ENCODE data around the gene ACVR2A. TPM values are rescaled to one million over a fixed set of nuclear protein-coding genes. Genes with fewer than 3 reads are reported as not detected.

Gene ACVR2A
- total RNA-seq, 1 donor from 2014 or later, result 10.0 TPM

- H3K4me3 ChIP-seq (ENCODE audit: low read depth, low read length), result no peak overlapping the region
- no peaks in the 10 kb centered on the region for H3K27me3 ChIP-seq (ENCODE audit: control insufficient read depth, insufficient read depth, low read length)
- no peak for TF ChIP-seq CTCF (IDR thresholded peaks at IDR 0.05; ENCODE audit: insufficient read depth, low read length, severe bottlenecking)
- no peaks in the 10 kb centered on the region for H3K36me3 ChIP-seq (ENCODE audit: control insufficient read depth, insufficient read depth, low read length)
- DNase-seq (ENCODE audit: low read depth), result no peak
- no peak for FAIRE-seq
Measured at GRCh38 chr2:147916723-147917122, 71.9 kb downstream of the ACVR2A start.

- H3K27me3 ChIP-seq (ENCODE audit: control insufficient read depth, insufficient read depth, low read length), result no peaks in the 10 kb centered on the region
- no peak for DNase-seq (ENCODE audit: low read depth)
- TF ChIP-seq CTCF (IDR thresholded peaks at IDR 0.05; ENCODE audit: insufficient read depth, low read length, severe bottlenecking), result no peak
- FAIRE-seq, result no peak
- H3K4me3 ChIP-seq (ENCODE audit: low read depth, low read length), result no peak overlapping the region
- H3K36me3 ChIP-seq (ENCODE audit: control insufficient read depth, insufficient read depth, low read length), result no peaks in the 10 kb centered on the region
Measured at GRCh38 chr2:147917161-147917560, 72.3 kb downstream of the ACVR2A start.

- no peak for FAIRE-seq
- DNase-seq (ENCODE audit: low read depth), result no peak
- Histone ChIP-seq H3K4me3 (ENCODE audit: low read depth, low read length) (no peak overlapping the region), H3K36me3 (ENCODE audit: control insufficient read depth, insufficient read depth, low read length) (peaks cover 2% of the 10 kb centered on the region), H3K27me3 (ENCODE audit: control insufficient read depth, insufficient read depth, low read length) (no peaks in the 10 kb centered on the region)
- TF ChIP-seq CTCF (IDR thresholded peaks at IDR 0.05; ENCODE audit: insufficient read depth, low read length, severe bottlenecking), result no peak
Measured at GRCh38 chr2:147923846-147924245, 79.0 kb downstream of the ACVR2A start.

GRCh38 chr2:147924647-147925046 is 79.8 kb downstream of the ACVR2A start:
- Histone ChIP-seq H3K27me3 (ENCODE audit: control insufficient read depth, insufficient read depth, low read length) (no peaks in the 10 kb centered on the region), H3K36me3 (ENCODE audit: control insufficient read depth, insufficient read depth, low read length) (peaks cover 2% of the 10 kb centered on the region), H3K4me3 (ENCODE audit: low read depth, low read length) (no peak overlapping the region)
- DNase-seq (ENCODE audit: low read depth), result no peak
- no peak for FAIRE-seq
- no peak for TF ChIP-seq CTCF (IDR thresholded peaks at IDR 0.05; ENCODE audit: insufficient read depth, low read length, severe bottlenecking)

GRCh38 chr2:147925886-147926285 is 81.1 kb downstream of the ACVR2A start:
- DNase-seq (ENCODE audit: low read depth) (no peak), FAIRE-seq (no peak)
- Histone ChIP-seq H3K4me3 (ENCODE audit: low read depth, low read length) (no peak overlapping the region), H3K27me3 (ENCODE audit: control insufficient read depth, insufficient read depth, low read length) (no peaks in the 10 kb centered on the region), H3K36me3 (ENCODE audit: control insufficient read depth, insufficient read depth, low read length) (peaks cover 2% of the 10 kb centered on the region)
- no peak for TF ChIP-seq CTCF (IDR thresholded peaks at IDR 0.05; ENCODE audit: insufficient read depth, low read length, severe bottlenecking)

GRCh38 chr2:147927053-147927588 is 82.3 kb downstream of the ACVR2A start:
- DNase-seq (ENCODE audit: low read depth) (no peak), FAIRE-seq (no peak)
- peaks cover 2% of the 10 kb centered on the region for H3K36me3 ChIP-seq (ENCODE audit: control insufficient read depth, insufficient read depth, low read length)

More at GRCh38 chr2:147927053-147927588, 82.3 kb downstream of the ACVR2A start:
- TF ChIP-seq CTCF (IDR thresholded peaks at IDR 0.05; ENCODE audit: insufficient read depth, low read length, severe bottlenecking), result no peak
- Histone ChIP-seq H3K4me3 (ENCODE audit: low read depth, low read length) (no peak overlapping the region), H3K27me3 (ENCODE audit: control insufficient read depth, insufficient read depth, low read length) (no peaks in the 10 kb centered on the region)

Measured in bronchial epithelial cell (primary cell).